ENCODE data around the gene SLC25A13.
"Not testable (repeated sequence)": the region's sequence is repeated elsewhere in the genome, so short reads cannot be mapped to it uniquely, and the experiment has no call there.

Gene SLC25A13

DNA sequence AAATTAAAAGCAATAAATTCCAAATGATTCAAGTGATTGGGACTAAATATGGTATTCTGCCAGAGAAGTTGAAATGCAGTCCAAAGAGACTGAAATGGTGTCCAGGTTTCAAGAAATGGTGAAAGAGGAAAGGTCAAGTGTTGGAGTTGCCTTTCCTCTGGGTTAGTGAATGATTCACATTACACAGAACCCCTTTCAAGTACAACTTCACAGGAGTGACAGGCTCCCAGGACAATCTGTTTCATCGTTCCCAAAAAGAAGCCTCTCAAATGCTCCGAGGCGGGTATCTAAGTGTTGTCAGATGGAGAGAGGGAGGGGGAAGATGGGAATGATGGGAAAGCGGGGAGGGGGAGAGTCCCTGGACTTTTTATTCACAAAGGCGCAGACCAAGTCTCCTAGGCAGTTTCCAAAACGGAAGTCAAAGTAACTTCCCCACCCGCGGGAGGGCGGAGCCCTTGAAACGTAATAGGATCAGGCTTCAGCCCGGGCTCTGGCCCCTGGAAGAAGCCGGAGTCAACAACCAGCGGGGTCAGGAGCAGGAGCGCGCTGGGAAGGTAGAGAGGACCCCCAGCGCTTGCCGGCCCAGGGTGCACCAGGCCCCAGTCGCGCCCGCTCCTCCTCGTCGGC lies 754 bp downstream of the SLC25A13 start:
- DNase-seq: no peak

DNA sequence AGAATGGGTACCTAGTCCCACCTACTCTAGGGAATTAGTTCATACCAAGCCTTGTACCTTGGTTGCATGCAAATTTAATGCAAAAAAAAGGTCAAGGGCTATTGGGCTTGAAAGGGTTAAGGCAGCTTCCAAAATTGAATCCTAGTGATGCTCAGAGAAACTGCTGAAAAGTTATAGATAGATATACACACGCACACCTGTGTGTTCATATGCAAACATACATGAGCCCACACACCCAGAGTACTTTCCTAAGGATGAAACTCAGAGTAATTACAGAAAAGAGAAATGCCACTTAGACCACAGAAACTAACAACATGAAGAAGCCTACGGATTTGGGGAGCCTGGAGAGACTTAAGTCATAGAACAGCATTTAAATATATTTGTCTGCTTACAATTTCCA lies 1.5 kb downstream of the SLC25A13 start:
- no peak for DNase-seq

DNA sequence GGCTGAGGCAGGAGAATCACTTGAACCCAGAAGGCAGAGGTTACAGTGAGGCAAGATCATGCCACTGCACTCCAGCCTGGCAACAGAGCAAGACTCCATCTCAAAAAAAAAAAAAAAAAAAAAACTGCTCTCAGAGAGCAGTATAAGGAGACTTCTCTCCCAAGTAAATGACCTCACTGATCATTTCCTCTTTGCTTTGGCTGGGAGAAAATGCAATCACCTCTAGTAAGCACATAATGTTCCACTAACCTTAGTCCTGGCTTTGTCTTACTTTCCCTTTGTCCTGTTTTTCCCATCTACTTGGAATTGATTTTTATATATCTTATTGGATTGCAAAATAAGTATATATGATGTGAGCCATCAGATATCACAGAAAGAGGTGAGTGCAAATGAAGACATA lies 2.5 kb downstream of the SLC25A13 start:
- DNase-seq: no peak

DNA sequence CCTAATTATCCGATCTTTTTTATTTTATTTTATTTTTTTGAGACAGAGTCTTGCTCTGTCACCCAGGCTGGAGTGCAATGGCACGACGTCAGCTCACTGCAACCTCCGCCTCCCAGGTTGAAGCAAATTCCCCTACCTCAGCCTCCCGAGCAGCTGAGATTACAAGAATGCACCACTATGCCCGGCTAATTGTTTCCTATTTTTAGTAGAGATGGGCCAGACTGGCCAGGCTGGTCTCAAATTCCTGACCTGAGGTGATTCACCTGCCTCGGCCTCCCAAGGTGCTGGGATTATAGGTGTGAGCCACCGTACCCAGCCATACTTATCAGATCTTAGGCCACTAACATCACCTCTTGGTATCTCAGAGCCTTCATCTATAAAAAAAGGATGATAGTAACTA lies 4.9 kb downstream of the SLC25A13 start:
- no peak for DNase-seq

DNA sequence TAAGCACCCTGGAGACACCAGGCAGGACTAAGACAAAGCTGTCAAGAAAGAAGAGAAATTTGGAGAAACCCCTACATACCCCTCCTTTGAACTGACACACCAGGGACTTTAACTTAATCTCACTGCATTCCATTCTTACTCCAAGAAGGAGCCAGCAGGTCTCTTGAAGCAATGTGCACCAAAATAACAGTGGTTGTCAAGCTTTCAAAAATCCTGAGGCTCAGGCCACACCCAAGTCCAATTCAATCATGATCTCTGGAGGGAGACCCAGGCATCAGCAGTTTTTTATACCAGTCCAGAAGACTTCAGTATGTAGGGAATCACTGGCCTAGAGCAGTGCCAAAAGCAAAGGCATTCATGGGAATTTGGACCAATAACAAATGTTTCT lies 6.8 kb downstream of the SLC25A13 start:
- DNase-seq: no peak

DNA sequence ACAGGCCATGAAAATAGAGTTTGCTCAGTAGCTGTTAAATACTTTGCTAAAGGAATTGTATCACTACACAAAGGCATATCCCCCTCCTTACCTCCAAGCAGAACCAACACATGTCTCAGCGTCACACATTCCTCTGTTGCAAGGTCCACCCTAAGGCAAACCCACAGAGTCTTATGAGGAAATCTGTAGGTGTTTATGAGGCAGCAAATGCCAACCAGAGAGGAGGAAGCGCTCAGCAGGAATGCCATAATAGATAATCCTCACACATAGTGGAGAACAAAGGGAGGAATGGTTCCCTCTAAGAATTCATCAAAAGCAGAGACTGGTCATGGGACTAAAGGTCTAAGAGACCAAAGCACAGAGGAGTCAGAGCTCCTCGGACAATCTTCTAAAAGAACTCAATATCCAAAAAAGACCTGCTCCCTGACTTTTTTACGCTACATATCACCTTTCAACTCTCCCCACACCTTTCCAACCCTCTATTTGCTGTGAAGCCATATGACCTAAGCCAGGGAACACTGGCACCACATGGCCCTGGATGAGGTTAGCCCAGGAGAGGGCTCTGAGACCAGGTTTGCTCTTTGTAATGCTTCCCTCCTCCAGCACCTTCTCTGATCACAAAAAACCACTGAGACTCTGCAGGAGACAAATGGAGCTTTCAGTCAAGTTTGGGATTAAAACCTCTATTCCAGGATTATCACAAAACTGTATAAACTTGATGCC lies 7.3 kb downstream of the SLC25A13 start:
- DNase-seq: no peak

DNA sequence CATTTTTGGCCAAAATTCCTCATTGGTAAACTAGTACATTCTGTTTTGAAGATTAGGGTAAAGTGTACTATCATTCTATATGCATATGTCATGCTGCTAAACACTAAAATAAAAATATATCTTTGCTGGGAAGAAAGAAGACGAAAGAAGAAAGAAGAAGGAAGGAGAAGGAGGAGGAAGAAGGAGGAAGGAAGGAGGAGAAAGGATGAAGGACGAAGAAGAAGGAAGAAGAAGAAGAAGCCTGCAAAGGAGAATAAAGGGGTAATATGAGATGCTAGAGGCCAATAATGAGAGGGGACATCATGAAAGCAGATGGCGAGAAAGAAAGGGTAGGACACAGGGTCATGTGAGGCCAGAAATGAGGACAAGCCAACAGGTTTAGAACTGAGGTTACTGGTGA lies 8.0 kb downstream of the SLC25A13 start:
- DNase-seq: no peak

DNA sequence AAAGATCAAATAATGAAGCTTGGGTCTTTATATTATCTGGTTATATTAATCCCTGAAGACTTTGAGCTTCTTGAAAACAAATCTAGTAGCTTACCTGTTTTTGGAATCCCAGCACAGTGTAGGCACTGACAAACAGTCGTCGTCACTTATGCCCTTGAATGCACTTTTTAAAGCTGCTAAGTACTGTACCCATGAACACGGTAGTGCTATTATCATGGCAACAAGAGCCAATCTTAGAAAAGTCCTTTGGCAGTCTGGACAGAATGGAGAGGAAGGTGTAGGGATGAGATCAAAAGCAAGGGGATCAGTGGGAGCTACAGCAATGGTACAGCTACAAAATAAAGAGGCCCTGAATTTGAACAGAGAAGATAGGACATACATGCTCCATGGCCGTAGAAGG lies 9.4 kb downstream of the SLC25A13 start:
- no peak for DNase-seq

DNA sequence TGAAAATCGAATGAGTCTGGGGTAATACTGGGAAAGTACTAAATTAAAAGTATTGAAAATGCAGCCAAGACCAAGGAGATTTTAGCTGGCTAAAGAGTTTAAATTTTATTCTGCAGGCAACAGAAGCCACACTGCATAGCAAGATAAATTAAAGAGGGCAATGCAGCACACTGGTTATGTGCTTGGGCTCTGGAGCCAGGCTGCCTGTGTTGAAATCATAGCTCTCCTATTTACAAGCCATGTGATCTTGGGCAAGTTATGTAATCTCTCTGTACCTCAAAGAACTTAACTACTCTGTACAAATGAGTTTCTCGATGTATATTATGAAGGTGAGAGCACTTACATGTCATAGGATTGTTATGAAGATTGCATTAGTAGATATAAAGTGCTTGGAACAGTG lies 9.9 kb downstream of the SLC25A13 start:
- DNase-seq: no peak

DNA sequence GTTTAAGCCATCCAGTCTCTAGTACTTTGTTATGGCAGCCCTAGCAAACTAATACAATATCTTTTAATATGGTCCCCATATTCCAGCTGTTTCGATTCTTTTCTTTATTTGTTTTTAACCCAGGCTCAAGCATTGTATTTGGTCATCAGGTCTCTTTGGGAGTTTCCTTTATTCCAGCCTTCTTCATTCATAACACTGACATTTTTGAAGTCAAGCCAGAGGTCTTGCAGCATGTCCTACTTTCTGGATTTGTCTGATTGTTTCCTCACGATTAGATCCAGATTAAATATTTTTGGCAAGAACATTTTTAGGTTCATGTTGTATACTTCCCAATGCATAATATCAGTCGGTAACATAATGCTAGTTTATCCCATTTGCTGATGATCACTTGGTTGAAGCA lies 11.8 kb downstream of the SLC25A13 start:
- DNase-seq: no peak

DNA sequence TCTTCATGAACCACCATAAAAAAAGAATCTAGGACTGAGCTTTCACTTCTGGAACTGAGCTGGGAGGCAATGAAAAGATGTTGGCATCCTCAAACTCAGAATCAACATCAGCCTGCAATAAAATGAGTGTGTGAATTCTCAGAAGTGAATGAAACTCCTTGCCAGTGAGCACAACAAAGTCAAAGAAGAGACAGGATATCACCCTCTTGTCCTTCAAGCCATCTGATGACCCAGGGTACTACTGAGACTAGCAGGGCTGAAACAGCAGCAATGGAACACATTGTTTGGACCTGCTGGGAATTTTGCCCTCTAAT lies 13.0 kb downstream of the SLC25A13 start:
- no peak for DNase-seq

DNA sequence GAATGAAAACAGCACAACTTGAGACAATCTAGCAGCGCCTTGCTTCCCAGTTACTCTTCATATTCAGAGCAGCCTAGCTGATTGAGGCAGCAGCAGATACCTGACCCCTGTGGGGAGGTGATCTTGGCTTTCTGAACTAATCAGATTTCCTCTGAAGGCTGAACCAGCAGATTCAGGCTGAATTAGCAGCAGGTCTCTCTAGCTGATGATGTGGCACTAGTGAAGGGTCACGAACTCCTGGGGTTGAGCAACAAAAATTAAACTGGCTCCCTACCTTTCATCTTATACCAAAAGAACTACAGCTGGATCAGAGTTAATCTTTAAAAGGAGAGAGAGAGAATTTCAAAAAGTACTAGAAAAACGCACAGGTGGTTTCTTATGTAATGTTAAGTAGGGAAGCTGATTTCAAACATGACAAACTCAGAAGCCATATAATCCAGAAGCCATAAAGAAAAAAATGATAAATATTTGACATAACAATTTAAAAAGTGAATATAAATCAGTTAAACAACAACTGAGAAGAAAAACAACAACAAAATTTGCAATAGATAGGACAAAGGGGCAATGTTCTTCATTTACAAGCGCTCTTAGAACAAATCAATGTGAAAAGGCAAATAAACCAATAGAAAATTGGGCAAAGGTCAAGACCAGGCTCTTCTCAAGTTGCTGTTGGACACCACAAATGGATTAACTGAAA lies 13.5 kb downstream of the SLC25A13 start:
- no peak for DNase-seq

DNA sequence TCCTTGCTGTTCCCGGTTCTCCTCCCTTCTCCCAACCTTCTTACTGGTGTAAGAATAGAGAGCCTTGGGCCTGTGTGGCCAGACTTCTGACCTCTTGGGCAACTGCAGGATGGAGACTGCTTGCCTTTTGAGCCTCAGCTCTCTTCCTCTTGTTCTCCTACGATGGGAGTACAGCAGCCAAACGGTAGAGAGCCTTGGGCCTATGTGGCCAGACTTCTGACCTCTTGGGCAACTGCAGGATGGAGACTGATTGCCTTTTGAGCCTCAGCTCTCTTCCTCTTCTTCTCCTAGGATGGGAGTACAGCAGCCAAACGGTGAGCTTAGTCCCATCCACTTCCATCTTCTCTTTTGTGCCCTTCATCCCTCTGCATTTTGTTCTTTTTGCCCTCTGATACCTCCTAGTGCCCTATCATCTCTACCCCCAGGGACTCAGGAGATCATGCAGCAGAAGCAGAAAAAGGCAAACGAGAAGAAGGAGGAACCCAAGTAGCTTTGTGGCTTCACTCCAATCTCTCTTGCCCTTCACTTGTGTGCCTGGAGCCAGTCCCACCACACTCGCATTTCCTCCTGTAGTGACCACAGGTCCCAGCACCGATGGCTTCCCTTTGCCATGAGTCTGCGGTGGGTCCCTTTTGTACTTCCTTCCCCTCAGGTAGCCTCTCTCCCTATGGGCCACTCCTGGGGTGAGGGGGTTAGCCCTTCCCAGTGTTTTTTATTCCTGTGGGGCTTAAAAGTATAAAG lies 15.3 kb downstream of the SLC25A13 start:
- no peak for DNase-seq

DNA sequence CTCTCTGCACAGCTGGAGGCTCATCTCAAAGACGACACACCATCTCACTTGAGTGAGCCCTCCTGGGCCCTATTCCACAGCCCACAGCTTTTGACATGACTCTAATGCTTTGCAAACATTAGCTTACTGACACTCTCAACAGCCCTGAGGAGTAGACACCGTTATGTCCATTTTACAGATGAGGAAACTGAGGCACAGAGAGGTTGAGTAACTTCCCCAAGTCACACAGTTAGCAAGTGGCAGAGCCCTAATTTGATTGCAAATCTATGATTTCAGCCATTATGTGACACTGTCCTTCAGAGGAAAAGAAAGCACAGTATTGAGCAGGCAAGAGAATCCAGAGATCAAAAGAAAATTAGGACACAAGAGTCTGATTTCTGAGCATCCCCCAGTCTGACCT lies 16.0 kb downstream of the SLC25A13 start:
- no peak for DNase-seq

DNA sequence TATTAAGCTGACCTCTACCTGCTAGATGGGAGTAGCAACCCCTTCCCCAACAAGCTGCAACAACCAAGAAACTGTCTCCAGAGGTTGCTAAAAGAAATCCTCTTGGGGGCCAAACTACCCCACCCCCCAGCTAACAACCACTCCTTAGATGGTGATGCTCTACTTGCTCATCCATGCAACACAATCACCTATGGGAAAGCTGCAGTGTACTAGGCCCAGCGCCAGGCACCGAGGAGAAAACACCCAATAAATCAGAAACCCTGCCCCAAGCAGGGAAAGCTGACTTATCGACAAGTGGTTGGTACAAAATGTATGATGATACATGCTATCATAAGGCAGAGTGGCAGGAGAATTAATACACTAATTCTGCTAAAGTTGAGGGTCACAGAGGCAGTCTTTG lies 17.3 kb downstream of the SLC25A13 start:
- no peak for DNase-seq

DNA sequence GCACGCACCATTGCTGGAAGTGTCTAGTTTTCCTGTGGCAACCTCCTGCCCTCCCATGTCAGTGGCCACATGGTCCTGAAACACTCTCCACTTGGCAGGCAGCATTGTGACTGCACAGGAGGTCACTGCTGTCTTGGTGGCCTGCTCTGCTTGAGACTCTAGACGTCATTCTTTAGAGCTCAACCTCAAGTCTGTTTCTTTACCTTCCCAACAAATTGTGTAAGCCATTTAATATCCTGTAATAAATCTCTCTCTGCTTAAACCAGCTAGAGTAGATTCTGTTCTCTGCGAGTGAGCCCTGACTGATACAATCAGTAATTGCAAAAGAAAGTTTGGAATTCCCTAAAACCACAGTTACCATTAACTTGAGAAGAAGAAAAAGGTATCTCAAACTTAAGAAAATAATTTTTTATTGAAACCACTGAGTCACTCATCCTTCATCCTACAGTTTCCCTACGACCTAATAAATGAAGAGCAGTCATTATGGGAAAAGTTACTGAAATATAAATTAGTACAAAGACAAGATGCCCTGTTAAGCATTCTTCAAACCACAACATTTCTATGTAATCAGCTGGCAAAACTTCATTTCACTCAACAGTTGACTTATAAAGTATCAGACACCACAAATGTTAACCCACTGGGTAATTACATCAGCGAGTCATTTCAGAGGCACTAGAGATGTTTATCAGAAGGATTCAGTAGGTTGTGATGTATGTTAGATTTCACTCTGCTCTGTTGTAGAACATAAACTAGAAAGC lies 18.0 kb downstream of the SLC25A13 start:
- DNase-seq: no peak

DNA sequence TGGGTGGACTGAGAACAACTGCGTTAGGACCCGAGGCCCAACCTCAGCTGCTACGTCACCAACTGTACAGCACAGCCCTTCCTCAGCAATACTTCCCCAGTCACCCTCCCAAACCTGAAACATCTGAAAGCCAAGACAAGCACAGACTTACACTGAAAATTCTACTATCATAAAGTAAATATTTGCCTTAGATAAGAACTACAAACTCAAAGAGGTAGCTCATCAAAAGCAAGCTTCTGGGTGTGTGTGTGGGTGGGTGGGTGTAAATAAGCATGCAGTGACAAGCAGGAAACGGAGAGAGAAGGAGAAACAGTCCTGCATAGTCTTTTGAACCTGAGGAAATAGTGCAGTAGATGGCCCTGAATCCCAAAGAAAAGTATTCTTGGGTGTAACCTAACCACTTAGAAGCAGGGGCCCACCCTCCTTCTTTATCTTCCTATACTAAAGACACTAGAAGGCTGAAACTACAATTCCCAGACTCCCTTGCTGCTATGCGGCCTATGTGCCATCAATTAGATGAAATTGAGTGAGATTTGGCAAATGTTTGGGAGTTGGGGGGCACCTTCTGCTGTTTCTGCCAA lies 18.7 kb downstream of the SLC25A13 start:
- no peak for DNase-seq

DNA sequence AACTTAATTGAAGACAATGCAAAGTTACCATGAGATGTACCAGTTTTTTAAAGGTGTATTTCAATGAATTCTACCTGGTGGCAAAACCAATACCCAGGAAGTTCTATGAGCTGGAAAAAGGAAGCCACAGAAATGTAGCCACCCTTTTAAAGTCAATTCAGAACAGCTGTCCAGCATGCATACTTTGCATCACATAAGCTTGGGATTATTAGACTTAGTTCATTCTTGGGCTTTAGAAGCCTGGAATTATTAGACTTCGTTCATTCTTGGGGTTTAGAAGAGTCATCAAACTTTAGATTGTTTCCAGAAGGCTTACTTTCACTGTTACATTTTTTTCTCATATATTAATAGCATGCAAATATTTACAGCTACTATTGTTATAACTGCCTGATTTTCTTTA lies 20.9 kb downstream of the SLC25A13 start:
- DNase-seq: no peak

DNA sequence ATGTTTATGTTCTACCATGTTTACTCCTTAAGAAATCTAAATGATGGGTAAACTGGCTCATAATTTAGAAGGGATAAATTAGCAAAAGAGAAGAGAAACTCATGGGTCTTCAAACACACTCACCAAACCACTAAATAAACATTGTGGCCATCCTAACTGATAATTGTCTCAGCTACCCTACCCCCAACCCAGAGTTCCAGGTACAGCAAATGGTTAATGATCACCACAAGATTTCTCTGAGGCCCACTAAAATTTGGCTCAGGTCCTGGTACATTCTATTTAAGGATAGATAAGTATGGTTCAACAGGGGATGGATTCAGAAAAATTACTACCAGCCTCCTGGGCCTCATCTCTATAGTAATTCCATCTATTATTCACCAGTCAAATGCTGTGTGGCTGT lies 21.4 kb downstream of the SLC25A13 start:
- DNase-seq: no peak

DNA sequence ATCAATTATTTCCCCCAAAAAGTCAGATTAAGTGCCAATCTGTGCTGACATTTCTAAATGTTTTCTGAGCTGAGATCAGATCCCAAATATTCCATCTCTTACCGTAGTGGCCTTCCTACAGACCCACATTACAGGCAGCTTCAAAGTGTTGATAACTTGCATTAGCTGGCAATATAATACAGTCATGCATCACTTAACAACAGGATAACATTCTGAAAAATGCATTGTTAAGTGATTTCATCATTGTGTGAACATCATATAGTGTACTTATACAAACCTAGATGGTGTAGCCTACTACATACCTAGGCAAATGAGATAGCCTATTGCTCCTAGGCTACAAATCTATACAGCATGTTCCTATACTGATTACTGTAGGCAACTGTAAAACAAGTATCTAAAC lies 22.4 kb downstream of the SLC25A13 start:
- no peak for DNase-seq

DNA sequence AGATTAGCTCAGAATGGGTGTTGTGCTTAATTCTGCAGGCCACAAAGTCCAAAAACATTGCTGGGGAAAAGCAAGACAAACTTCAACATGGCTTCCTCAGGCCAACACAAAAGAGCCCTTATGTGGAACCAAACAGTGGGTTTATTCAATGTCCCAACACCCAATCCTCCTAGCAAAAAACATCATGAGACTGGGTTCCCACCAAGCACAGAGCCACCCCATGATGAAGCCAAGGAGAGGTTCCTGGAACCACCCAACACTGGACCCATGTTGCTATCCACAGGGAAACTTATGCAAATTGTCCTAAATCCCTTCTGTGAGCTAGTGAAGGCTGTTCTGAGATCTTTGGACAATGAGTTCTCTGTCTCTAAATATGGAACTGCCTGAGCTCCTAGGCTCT lies 24.0 kb downstream of the SLC25A13 start:
- no peak for DNase-seq

DNA sequence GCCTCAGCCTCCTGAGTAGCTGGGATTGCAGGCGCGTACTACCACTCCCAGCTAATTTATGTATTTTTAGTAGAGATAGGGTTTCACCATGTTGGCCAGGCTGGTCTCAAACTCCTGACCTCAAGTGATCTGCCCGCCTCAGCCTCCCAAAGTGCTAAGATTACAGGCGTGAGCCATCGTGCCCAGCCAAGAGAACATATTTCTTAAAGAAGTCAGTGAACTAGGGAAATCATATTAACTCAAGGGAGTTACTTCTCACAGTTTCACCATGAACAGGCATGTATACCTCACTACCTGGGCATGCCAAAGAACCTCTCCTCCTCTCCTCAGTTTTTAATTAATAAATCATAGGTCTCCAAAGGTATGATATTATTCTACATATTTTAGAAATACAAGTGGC lies 24.5 kb downstream of the SLC25A13 start:
- not testable (repeated sequence) for DNase-seq

DNA sequence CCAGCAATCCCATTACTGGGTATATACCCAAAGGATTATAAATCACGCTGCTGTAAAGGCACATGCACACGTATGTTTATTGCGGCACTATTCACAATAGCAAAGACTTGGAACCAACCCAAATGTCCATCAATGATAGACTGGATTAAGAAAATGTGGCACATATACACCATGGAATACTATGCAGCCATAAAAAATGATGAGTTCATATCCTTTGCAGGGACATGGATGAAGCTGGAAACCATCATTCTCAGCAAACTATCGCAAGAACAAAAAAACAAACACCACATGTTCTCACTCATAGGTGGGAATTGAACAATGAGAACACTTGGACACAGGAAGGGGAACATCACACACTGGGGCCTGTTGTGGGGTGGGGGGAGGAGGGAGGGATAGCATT lies 28.0 kb downstream of the SLC25A13 start:
- not testable (repeated sequence) for DNase-seq

Data from activated CD4-positive, alpha-beta T cell treated with anti-CD3 and anti-CD28 coated beads, Interleukin-2, amount 50 U/mL, for 1 hour (primary cell).